HAP-1 (cell line): Measurements from ENCODE around the gene PLCG2.
"Not testable (repeated sequence)": the region's sequence is repeated elsewhere in the genome, so short reads cannot be mapped to it uniquely, and the experiment has no call there.

Source experiments
- DNase-seq, 2 experiments: peaks; one replicate each; pipeline ENCODE4 v3.0.0-alpha.2; 2016 to 2020; ENCODE audit warnings: low spot score in 2 of 2
- H3K27me3 ChIP-seq: fragments of 250-450 bp; sonication (Bioruptor Pico); 2 replicates; pipeline ENCODE4 v1.5.1; 2020; ENCODE audit warnings: low read depth, mild to moderate bottlenecking, moderate library complexity
- H3K36me3 ChIP-seq: fragments of 250-450 bp; sonication (Bioruptor Pico); replicated peaks from 2 replicates; pipeline ENCODE4 v1.5.1; 2020; ENCODE audit warnings: mild to moderate bottlenecking
- H3K4me1 ChIP-seq: fragments of 250-450 bp; sonication (Bioruptor Pico); 2 replicates; pipeline ENCODE4 v1.5.1; 2020; ENCODE audit warnings: mild to moderate bottlenecking
- H3K4me3 ChIP-seq: fragments of 250-450 bp; sonication (Bioruptor Pico); 2 replicates; pipeline ENCODE4 v1.5.1; 2020; ENCODE audit warnings: mild to moderate bottlenecking, moderate library complexity
- H3K9me3 ChIP-seq: fragments of 250-450 bp; sonication (Bioruptor Pico); 2 replicates; pipeline ENCODE4 v1.5.1; 2020; ENCODE audit warnings: mild to moderate bottlenecking, moderate library complexity
- in situ Hi-C: fragments of 300-500 bp; cut with MboI; formaldehyde crosslinking; loops from 3 replicates; pipeline ENCODE4 v1.14.3; 2020; ENCODE audit warnings: low sequenced_read_pairs, inconsistent platforms, mixed read lengths

The PLCG2 gene

DNA sequence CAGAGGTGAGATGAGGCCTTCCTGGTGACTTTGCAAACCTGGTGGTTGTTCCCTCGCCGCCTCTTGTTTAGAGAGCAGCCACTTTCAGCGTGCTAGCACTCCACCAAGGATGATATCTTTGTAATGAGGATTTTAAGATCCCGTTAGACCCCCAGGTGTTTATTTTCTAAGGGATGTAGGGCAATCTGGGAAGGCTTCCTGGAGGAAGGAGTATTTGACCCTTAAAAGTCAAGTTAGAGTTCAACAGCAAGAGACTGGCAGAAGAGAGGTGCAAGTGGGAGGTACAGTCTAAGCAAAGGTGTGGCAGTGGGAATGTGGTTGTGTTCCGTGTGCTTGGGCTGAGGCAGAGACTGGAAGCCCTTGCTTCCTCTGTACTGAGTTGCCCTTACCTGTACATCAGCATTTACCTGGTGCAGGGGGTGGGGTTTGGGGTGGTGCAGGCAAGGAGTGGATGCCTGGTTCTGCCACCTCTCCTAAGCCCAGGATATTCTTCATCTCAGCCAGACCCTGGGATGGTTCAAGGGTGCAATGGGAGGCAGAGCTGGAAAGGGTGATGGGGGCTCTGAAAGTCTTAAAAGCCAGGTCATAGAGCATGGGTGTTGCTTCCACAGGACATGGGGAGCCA lies 148.6 kb downstream of the PLCG2 start:
- no peaks in the 10 kb centered on the region for H3K9me3 ChIP-seq
- no peaks in the 10 kb centered on the region for H3K36me3 ChIP-seq
- no peak overlapping the region for H3K4me3 ChIP-seq
- in situ Hi-C loops: loop anchor here (25.0 kb wide), 1 partner anchor 310 kb away; no protein-coding TSS in a partner anchor
- no peaks in the 10 kb centered on the region for H3K4me1 ChIP-seq
- DNase-seq: no peak
- no peaks in the 10 kb centered on the region for H3K27me3 ChIP-seq

DNA sequence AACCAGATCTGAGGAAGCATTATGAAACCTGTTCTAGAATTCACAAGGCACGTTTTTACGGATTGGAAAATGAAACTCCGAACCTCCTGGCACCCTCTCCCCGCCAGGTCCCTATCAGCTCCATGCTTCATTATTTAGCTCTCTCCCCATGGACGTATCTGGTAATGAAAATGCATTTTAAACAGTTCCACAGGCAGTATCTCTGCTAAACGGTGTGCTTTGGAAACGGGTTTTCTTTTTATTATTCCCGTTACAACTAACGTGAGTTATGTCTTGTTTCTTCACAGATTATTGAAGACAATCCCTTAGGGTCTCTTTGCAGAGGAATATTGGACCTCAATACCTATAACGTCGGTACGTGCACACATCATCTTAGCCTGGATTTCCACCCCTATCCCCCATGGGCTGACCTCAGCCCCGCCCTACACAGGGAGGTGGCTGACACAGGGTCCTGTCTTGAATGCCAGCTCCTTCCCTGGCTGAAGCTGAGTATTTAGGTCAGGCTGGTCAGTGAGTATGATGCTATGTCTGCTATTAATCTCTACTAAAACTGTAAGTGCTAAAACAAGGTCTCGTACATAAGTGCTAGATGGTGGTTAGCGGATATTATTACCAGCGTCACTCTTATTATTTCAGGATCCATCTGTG lies 149.3 kb downstream of the PLCG2 start:
- H3K4me1 ChIP-seq: no peaks in the 10 kb centered on the region
- in situ Hi-C loops: loop anchor here (25.0 kb wide), 1 partner anchor 309 kb away; no protein-coding TSS in a partner anchor
- H3K27me3 ChIP-seq: no peaks in the 10 kb centered on the region
- H3K36me3 ChIP-seq: no peaks in the 10 kb centered on the region
- no peak overlapping the region for H3K4me3 ChIP-seq
- H3K9me3 ChIP-seq: no peaks in the 10 kb centered on the region
- no peak for DNase-seq

GRCh38 chr16:81928975-81929374 lies 149.9 kb downstream of the PLCG2 start:
- no peaks in the 10 kb centered on the region for H3K36me3 ChIP-seq
- in situ Hi-C loops: loop anchor here (25.0 kb wide), 1 partner anchor 308 kb away; no protein-coding TSS in a partner anchor
- DNase-seq: no peak
- H3K9me3 ChIP-seq: no peaks in the 10 kb centered on the region
- H3K4me1 ChIP-seq: no peaks in the 10 kb centered on the region
- H3K27me3 ChIP-seq: no peaks in the 10 kb centered on the region
- no peak overlapping the region for H3K4me3 ChIP-seq

GRCh38 chr16:81929841-81930240 lies 150.8 kb downstream of the PLCG2 start:
- no peaks in the 10 kb centered on the region for H3K36me3 ChIP-seq
- no peaks in the 10 kb centered on the region for H3K4me1 ChIP-seq
- no peak for DNase-seq
- H3K27me3 ChIP-seq: no peaks in the 10 kb centered on the region
- in situ Hi-C loops: loop anchor here (25.0 kb wide), 1 partner anchor 307 kb away; no protein-coding TSS in a partner anchor
- no peaks in the 10 kb centered on the region for H3K9me3 ChIP-seq
- no peak overlapping the region for H3K4me3 ChIP-seq

GRCh38 chr16:81931927-81932326 lies 152.8 kb downstream of the PLCG2 start:
- in situ Hi-C loops: loop anchor here (25.0 kb wide), 1 partner anchor 305 kb away; no protein-coding TSS in a partner anchor
- Histone ChIP-seq H3K9me3 (no peaks in the 10 kb centered on the region), H3K4me3 (no peak overlapping the region), H3K4me1 (peaks cover 7% of the 10 kb centered on the region), H3K36me3 (no peaks in the 10 kb centered on the region), H3K27me3 (no peaks in the 10 kb centered on the region)
- DNase-seq: no peak

DNA sequence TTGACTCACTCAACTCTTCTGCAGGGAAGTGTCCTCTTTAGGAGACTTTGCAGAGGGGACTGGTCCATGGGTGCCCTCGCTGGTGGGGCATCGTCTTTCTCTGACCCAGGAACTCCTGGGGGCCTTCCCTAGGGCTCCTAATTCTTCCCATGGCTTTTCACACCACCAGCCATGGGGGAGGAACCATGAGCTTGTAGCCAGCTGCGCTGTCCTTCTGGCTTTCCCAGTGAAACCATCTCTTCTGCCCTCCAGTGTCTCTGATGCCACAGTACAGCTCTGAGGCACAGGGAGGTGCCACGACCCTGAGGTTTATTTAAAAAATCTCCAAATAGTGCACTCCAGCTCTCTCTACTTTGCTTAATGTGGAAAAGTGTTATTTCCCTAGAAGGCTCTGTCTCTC lies 153.6 kb downstream of the PLCG2 start:
- Histone ChIP-seq H3K4me1 (peaks cover 9% of the 10 kb centered on the region), H3K36me3 (no peaks in the 10 kb centered on the region), H3K27me3 (no peaks in the 10 kb centered on the region), H3K9me3 (no peaks in the 10 kb centered on the region), H3K4me3 (no peak overlapping the region)
- no peak for DNase-seq
- in situ Hi-C loops: loop anchor here (25.0 kb wide), 1 partner anchor 305 kb away; no protein-coding TSS in a partner anchor

- H3K9me3 ChIP-seq: no peaks in the 10 kb centered on the region
- H3K27me3 ChIP-seq: no peaks in the 10 kb centered on the region
- H3K4me3 ChIP-seq: no peak overlapping the region
- in situ Hi-C loops: loop anchor here (25.0 kb wide), 1 partner anchor 304 kb away; no protein-coding TSS in a partner anchor
- no peaks in the 10 kb centered on the region for H3K36me3 ChIP-seq
- H3K4me1 ChIP-seq: peaks cover 9% of the 10 kb centered on the region
- DNase-seq: no peak
These were observed 154.3 kb downstream of the PLCG2 start for GRCh38 chr16:81933361-81933760.

- in situ Hi-C loops: loop anchor here (25.0 kb wide), 1 partner anchor 303 kb away; no protein-coding TSS in a partner anchor
- not testable (repeated sequence) for H3K9me3 ChIP-seq
These were observed 155.6 kb downstream of the PLCG2 start for GRCh38 chr16:81934711-81935110.

GRCh38 chr16:81936209-81937000 lies 157.3 kb downstream of the PLCG2 start:
- Histone ChIP-seq H3K4me1 (peaks cover 9% of the 10 kb centered on the region), H3K4me3 (no peak overlapping the region), H3K36me3 (no peaks in the 10 kb centered on the region), H3K27me3 (no peaks in the 10 kb centered on the region), H3K9me3 (no peaks in the 10 kb centered on the region)
- DNase-seq: peak; percentile 31 to 63
- in situ Hi-C loops: loop anchor here (25.0 kb wide), 1 partner anchor 301 kb away; no protein-coding TSS in a partner anchor

More at GRCh38 chr16:81934711-81935110, 155.6 kb downstream of the PLCG2 start:
- not testable (repeated sequence) for H3K27me3 ChIP-seq, H3K4me3 ChIP-seq, H3K36me3 ChIP-seq, DNase-seq, H3K4me1 ChIP-seq

- DNase-seq: no peak
- in situ Hi-C loops: loop anchor here (25.0 kb wide), 1 partner anchor 300 kb away; no protein-coding TSS in a partner anchor
These were observed 158.4 kb downstream of the PLCG2 start for GRCh38 chr16:81937305-81938038.

GRCh38 chr16:81938326-81939163 lies 159.5 kb downstream of the PLCG2 start:
- Histone ChIP-seq H3K9me3 (no peaks in the 10 kb centered on the region), H3K4me3 (no peak overlapping the region), H3K36me3 (no peaks in the 10 kb centered on the region), H3K4me1 (peaks cover 15% of the 10 kb centered on the region), H3K27me3 (no peaks in the 10 kb centered on the region)
- DNase-seq: no peak
- in situ Hi-C loops: loop anchor here (25.0 kb wide), 1 partner anchor 299 kb away; no protein-coding TSS in a partner anchor

More at GRCh38 chr16:81937305-81938038, 158.4 kb downstream of the PLCG2 start:
- Histone ChIP-seq H3K9me3 (no peaks in the 10 kb centered on the region), H3K27me3 (no peaks in the 10 kb centered on the region), H3K4me1 (peaks cover 15% of the 10 kb centered on the region), H3K36me3 (no peaks in the 10 kb centered on the region), H3K4me3 (no peak overlapping the region)
